ENCODE data around the gene TMPRSS13.

DNA sequence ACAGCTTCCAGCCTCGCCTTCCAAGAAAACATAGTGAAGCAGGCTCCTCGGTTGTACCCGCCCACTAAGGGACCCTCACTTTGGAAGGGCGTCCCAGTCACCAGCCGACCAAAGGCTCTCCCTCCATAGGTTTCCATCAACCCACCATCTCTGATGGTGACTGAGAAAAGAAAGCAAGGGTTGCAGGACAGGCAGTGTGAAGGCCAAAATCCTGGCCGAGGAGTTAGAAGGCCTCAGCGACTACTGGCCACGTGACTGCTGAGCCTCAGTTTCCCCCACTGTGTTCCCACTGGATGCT lies 55.4 kb downstream of the TMPRSS13 start:
- TF ChIP-seq EP300 (IDR thresholded peaks at IDR 0.05): no peak
- TF ChIP-seq, protein P1, sequence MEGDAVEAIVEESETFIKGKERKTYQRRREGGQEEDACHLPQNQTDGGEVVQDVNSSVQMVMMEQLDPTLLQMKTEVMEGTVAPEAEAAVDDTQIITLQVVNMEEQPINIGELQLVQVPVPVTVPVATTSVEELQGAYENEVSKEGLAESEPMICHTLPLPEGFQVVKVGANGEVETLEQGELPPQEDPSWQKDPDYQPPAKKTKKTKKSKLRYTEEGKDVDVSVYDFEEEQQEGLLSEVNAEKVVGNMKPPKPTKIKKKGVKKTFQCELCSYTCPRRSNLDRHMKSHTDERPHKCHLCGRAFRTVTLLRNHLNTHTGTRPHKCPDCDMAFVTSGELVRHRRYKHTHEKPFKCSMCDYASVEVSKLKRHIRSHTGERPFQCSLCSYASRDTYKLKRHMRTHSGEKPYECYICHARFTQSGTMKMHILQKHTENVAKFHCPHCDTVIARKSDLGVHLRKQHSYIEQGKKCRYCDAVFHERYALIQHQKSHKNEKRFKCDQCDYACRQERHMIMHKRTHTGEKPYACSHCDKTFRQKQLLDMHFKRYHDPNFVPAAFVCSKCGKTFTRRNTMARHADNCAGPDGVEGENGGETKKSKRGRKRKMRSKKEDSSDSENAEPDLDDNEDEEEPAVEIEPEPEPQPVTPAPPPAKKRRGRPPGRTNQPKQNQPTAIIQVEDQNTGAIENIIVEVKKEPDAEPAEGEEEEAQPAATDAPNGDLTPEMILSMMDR (IDR thresholded peaks at IDR 0.05): no peak
- TF ChIP-seq POLR2A (IDR thresholded peaks at IDR 0.05): no peak
